A549 (cell line): ENCODE results near the gene FGF3.

Source experiments
- CHD2 ChIP-seq: fragments of 150-350 bp; IDR thresholded peaks from 2 replicates; pipeline ENCODE4 v1.6.1; 2014; ENCODE audit warnings: low read length; ENCODE audit not compliant: partially characterized antibody
- E2F6 ChIP-seq: IDR thresholded peaks from 2 replicates; pipeline ENCODE4 v1.6.1; 2012; ENCODE audit warnings: low read depth, borderline replicate concordance
- ESRRA ChIP-seq: fragments of 150-350 bp; IDR thresholded peaks from 2 replicates; pipeline ENCODE4 v1.6.1; 2014; ENCODE audit warnings: mild to moderate bottlenecking, low read length, borderline replicate concordance
- FOSL2 ChIP-seq, 2 experiments: fragments of 450-650 bp in 1 of 2; fragments of >200 bp in 1 of 2; sonication (Bioruptor Twin) in 1 of 2; formaldehyde crosslinking; IDR thresholded peaks; 2 replicates each; pipeline versions ENCODE4 v1.5.0 to v1.6.1; 2016 to 2020; ENCODE audit warnings: mild to moderate bottlenecking in 1 of 2, moderate library complexity in 1 of 2
- MAFK ChIP-seq: fragments of 450-650 bp; IDR thresholded peaks from 2 replicates; pipeline ENCODE4 v1.6.1; 2014; ENCODE audit not compliant: partially characterized antibody
- MYC ChIP-seq: IDR thresholded peaks from 2 replicates; pipeline ENCODE4 v1.6.1; 2012; ENCODE audit warnings: mild to moderate bottlenecking, inconsistent platforms, low read length, improper control_type of control experiment, borderline replicate concordance
- NPAS2 ChIP-seq: fragments of 250-450 bp; sonication (Bioruptor Pico); IDR thresholded peaks from 2 replicates; pipeline ENCODE4 v1.8.0; 2022; ENCODE audit warnings: mild to moderate bottlenecking, moderate library complexity, borderline replicate concordance
- POLR2A ChIP-seq: IDR thresholded peaks from 2 replicates; pipeline ENCODE4 v1.6.1; 2012; ENCODE audit warnings: mild to moderate bottlenecking, low read length
- RARB ChIP-seq: fragments of 250-450 bp; sonication (Bioruptor Pico); IDR thresholded peaks from 2 replicates; pipeline ENCODE4 v1.8.0; 2021; ENCODE audit warnings: mild to moderate bottlenecking, moderate library complexity
- REST ChIP-seq: fragments of 200-600 bp; sonication (generic); IDR thresholded peaks from 2 replicates; pipeline ENCODE4 v1.6.1; 2016; ENCODE audit warnings: antibody characterized with exemption, mild to moderate bottlenecking, moderate library complexity
- RFX5 ChIP-seq: fragments of 450-650 bp; IDR thresholded peaks from 2 replicates; pipeline ENCODE4 v1.7.1; 2014; ENCODE audit warnings: antibody characterized with exemption, mild to moderate bottlenecking, moderate library complexity
- SMC3 ChIP-seq: fragments of >200 bp; sonication (Bioruptor Twin); formaldehyde crosslinking; IDR thresholded peaks from 3 replicates; pipeline ENCODE4 v1.6.1; 2018; ENCODE audit warnings: inconsistent platforms
- ZNF302 ChIP-seq: fragments of 250-450 bp; sonication (Bioruptor Pico); IDR thresholded peaks from 2 replicates; pipeline ENCODE4 v1.9.0; 2021; ENCODE audit warnings: inconsistent platforms, mild to moderate bottlenecking, moderate library complexity
- TF ChIP-seq, protein P1 (sequence below): fragments of >200 bp; sonication (Bioruptor Twin); formaldehyde crosslinking; IDR thresholded peaks from 3 replicates; pipeline ENCODE4 v1.5.1; 2016

DNA sequence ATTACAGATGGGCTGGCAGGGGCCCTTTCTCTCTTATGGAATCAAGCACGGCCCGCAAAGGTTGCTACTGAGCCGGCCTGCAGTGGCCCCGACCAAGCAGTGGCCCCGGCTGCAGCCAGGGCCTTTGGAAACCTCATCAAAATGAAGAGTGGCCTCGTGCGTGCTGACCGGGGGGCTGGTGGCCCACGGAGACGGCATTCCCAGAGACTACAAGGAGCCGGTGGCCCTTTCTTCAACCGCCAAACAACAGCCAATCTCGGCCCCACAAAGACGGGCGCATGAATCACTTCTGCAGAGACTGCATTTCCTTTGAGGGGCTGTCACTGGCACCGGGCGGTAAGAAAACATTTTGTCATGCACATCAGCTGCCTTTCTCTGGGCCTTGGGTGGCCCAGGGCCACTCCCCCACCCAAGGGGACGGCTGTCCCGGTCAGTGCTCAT, 43.1 kb upstream of the FGF3 start:
- TF ChIP-seq MYC (no peak), SMC3 (no peak), POLR2A (no peak), FOSL2 (IDR thresholded peaks at IDR 0.05) (no peak), FOSL2 (CRISPR knock-in tag; IDR thresholded peaks at IDR 0.05) (no peak), ESRRA (no peak), RARB (CRISPR knock-in tag) (no peak), REST (no peak), MAFK (no peak), E2F6 (no peak), NPAS2 (CRISPR knock-in tag) (no peak), CHD2 (no peak), ZNF302 (CRISPR knock-in tag) (no peak), RFX5 (no peak)
- TF ChIP-seq, protein P1, sequence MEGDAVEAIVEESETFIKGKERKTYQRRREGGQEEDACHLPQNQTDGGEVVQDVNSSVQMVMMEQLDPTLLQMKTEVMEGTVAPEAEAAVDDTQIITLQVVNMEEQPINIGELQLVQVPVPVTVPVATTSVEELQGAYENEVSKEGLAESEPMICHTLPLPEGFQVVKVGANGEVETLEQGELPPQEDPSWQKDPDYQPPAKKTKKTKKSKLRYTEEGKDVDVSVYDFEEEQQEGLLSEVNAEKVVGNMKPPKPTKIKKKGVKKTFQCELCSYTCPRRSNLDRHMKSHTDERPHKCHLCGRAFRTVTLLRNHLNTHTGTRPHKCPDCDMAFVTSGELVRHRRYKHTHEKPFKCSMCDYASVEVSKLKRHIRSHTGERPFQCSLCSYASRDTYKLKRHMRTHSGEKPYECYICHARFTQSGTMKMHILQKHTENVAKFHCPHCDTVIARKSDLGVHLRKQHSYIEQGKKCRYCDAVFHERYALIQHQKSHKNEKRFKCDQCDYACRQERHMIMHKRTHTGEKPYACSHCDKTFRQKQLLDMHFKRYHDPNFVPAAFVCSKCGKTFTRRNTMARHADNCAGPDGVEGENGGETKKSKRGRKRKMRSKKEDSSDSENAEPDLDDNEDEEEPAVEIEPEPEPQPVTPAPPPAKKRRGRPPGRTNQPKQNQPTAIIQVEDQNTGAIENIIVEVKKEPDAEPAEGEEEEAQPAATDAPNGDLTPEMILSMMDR: no peak
